K562 (cell line): ENCODE results near the gene FGF5. TPM values are rescaled to one million over a fixed set of nuclear protein-coding genes. Genes with fewer than 3 reads are reported as not detected.

ENCODE experiments used
- ATAC-seq: fragments of 200-7000 bp; cut with Tn5 transposase; 3 replicates; pipeline ENCODE4 v1.9.1; 2020; ENCODE audit warnings: moderate library complexity
- BruUV-seq: library from RNA; stranded (reverse); fragments of 400-500 nt; replicated peaks from 2 replicates; lab custom pipeline; 2021; lab: Mats Ljungman, UMichigan
- CTCF ChIA-PET: fragments of 300-600 bp; formaldehyde crosslinking; extraction: SDS; loops from one replicate; lab custom pipeline; 2021; ENCODE audit warnings: low intra/inter-chr PET ratio; lab: Yijun Ruan, JAX
- POLR2A ChIA-PET: fragments of 300-600, 350-650 bp; sonication (Branson Sonifier 250); formaldehyde crosslinking; extraction: SDS; loops from one replicate; lab custom pipeline; 2021; ENCODE audit warnings: antibody characterized with exemption, inconsistent platforms; lab: Yijun Ruan, JAX
- DNase-seq, 4 experiments: peaks; one replicate each; pipeline versions ENCODE4 v3.0.0 to v3.0.0-alpha.2; 2011 to 2018; ENCODE audit warnings: low spot score in 3 of 4, mixed read lengths in 3 of 4; ENCODE audit errors: extremely low read depth in 1 of 4
- FAIRE-seq: peaks from 2 replicates; lab custom pipeline; 2011; peaks lifted over from hg19 to GRCh38; lab: Jason Lieb, UNC
- H2AFZ ChIP-seq: 2 replicates; pipeline ENCODE4 v1.6.0; 2011; ENCODE audit warnings: low read depth, low read length, control low read depth, inconsistent platforms
- H3K27ac ChIP-seq: fragments of 200-600 bp; 3 replicates; pipeline ENCODE4 v1.8.0; 2011; ENCODE audit warnings: low read depth, mild to moderate bottlenecking, control low read depth, inconsistent platforms, low read length, moderate library complexity, mixed read lengths; ENCODE audit errors: extremely low read depth
- H3K27me3 ChIP-seq, 2 experiments: fragments of 300-600 bp in 1 of 2; 2 replicates in 1 of 2; 3 replicates in 1 of 2; pipeline versions ENCODE4 v1.6.0 to v1.8.0; 2011; ENCODE audit warnings: inconsistent platforms in 2 of 2, low read length in 2 of 2, mild to moderate bottlenecking in 1 of 2, mixed read lengths in 1 of 2, moderate library complexity in 1 of 2; ENCODE audit not compliant: control insufficient read depth in 2 of 2, insufficient read depth in 2 of 2
- H3K36me3 ChIP-seq: fragments of 300-600 bp; 3 replicates; pipeline ENCODE4 v1.8.0; 2011; ENCODE audit warnings: mild to moderate bottlenecking, low read length, inconsistent platforms; ENCODE audit not compliant: control insufficient read depth, insufficient read depth
- H3K4me1 ChIP-seq, 2 experiments: fragments of 200-600 bp in 1 of 2; replicated peaks in 1 of 2; 2 replicates in 1 of 2; 3 replicates in 1 of 2; pipeline versions ENCODE4 v1.5.1 to v1.8.0; 2011; ENCODE audit warnings: inconsistent platforms in 2 of 2, low read length in 2 of 2, mild to moderate bottlenecking in 1 of 2, mixed read lengths in 1 of 2, moderate library complexity in 1 of 2; ENCODE audit not compliant: control insufficient read depth in 2 of 2, insufficient read depth in 2 of 2
- H3K4me2 ChIP-seq: 2 replicates; pipeline ENCODE4 v1.6.1; 2011; ENCODE audit warnings: low read length, control low read depth, inconsistent platforms, mixed read lengths; ENCODE audit not compliant: insufficient read depth
- H3K4me3 ChIP-seq: fragments of 200-600 bp; sonication (generic), shearing (Covaris generic); 2 replicates; pipeline ENCODE4 v1.5.1; 2016; ENCODE audit warnings: control low read depth, inconsistent platforms
- H3K79me2 ChIP-seq: fragments of 200-600 bp; 3 replicates; pipeline ENCODE4 v1.8.0; 2011; ENCODE audit warnings: low read length, inconsistent platforms; ENCODE audit not compliant: control insufficient read depth, insufficient read depth
- H3K9ac ChIP-seq, 2 experiments: 2 replicates each; pipeline versions ENCODE4 v1.6.0 to v1.6.1; 2011; ENCODE audit warnings: low read depth in 2 of 2, low read length in 2 of 2, control low read depth in 1 of 2, inconsistent platforms in 1 of 2, mild to moderate bottlenecking in 1 of 2, mixed read lengths in 1 of 2; ENCODE audit not compliant: insufficient read depth in 1 of 2
- H3K9me1 ChIP-seq: one replicate; pipeline ENCODE4 v1.6.0; 2011; ENCODE audit warnings: inconsistent platforms, mild to moderate bottlenecking, low read length, moderate library complexity; ENCODE audit not compliant: control insufficient read depth, insufficient read depth
- H3K9me3 ChIP-seq: replicated peaks from 2 replicates; pipeline ENCODE4 v1.5.1; 2011; ENCODE audit warnings: low read depth, low read length, inconsistent platforms; ENCODE audit not compliant: control insufficient read depth, insufficient read depth
- H4K20me1 ChIP-seq: replicated peaks from 2 replicates; pipeline ENCODE4 v1.6.1; 2011; ENCODE audit warnings: low read length, inconsistent platforms, mixed read lengths; ENCODE audit not compliant: control insufficient read depth, insufficient read depth
- AFF1 ChIP-seq, 2 experiments: fragments of 450-650 bp; IDR thresholded peaks; 2 replicates each; pipeline ENCODE4 v1.6.1; 2018; ENCODE audit warnings: mild to moderate bottlenecking in 2 of 2, low read depth in 1 of 2; ENCODE audit not compliant: partially characterized antibody in 2 of 2
- CHD2 ChIP-seq: IDR thresholded peaks from 2 replicates; pipeline ENCODE4 v1.6.1; 2011; ENCODE audit warnings: low read depth, low read length
- EP300 ChIP-seq: IDR thresholded peaks from 2 replicates; pipeline ENCODE4 v1.6.1; 2012; ENCODE audit warnings: low read length, improper control_type of control experiment
- HDAC3 ChIP-seq: fragments of 450-650 bp; IDR thresholded peaks from 2 replicates; pipeline ENCODE4 v1.6.1; 2018; ENCODE audit warnings: borderline replicate concordance, mild to moderate bottlenecking, moderate library complexity; ENCODE audit not compliant: partially characterized antibody
- MEF2D ChIP-seq: conservative IDR thresholded peaks from 2 replicates; pipeline ENCODE4 v1.6.1; 2016; ENCODE audit warnings: low read depth, missing genetic modification characterization, missing compliant biosample characterization
- PRPF4 ChIP-seq: fragments of 200-400 bp; formaldehyde crosslinking; IDR thresholded peaks from one replicate; pipeline ENCODE4 v1.6.1; 2017; ENCODE audit warnings: low read length, low read depth, mild to moderate bottlenecking; ENCODE audit not compliant: insufficient read depth, poor library complexity, severe bottlenecking
- RBM25 ChIP-seq: fragments of 200-400 bp; formaldehyde crosslinking; IDR thresholded peaks from 2 replicates; pipeline ENCODE4 v1.6.1; 2018; ENCODE audit warnings: low read length, low read depth, moderate library complexity; ENCODE audit not compliant: severe bottlenecking
- RCOR1 ChIP-seq, 2 experiments: IDR thresholded peaks; 2 replicates each; pipeline ENCODE4 v1.6.1; 2012; ENCODE audit warnings: low read depth in 2 of 2, low read length in 2 of 2, borderline replicate concordance in 1 of 2, improper control_type of control experiment in 1 of 2
- ZKSCAN8 ChIP-seq: fragments of 200-800 bp; sonication (Bioruptor generic); IDR thresholded peaks from 2 replicates; pipeline ENCODE4 v1.6.1; 2016; ENCODE audit warnings: missing genetic modification characterization, missing compliant biosample characterization
- ZNF146 ChIP-seq: IDR thresholded peaks from one replicate; pipeline ENCODE4 v1.6.1; 2018; ENCODE audit warnings: missing compliant biosample characterization; ENCODE audit not compliant: unreplicated experiment
- ZNF586 ChIP-seq: fragments of 450-650 bp; formaldehyde crosslinking; conservative IDR thresholded peaks from 2 replicates; pipeline ENCODE4 v1.4.0; 2020; ENCODE audit warnings: mild to moderate bottlenecking, moderate library complexity
- WGBS: fragments of 100-300 bp; shearing (Covaris generic); methylation state at CpG from one replicate; pipeline ENCODE4 v1.1.6; 2016; ENCODE audit warnings: low coverage, mixed read lengths; ENCODE audit not compliant: insufficient coverage; ENCODE audit errors: missing lambda C conversion rate; 5-methylcytosine and 5-hydroxymethylcytosine counted together
- in situ Hi-C: fragments of 300-500 bp; cut with MboI; formaldehyde crosslinking; loops from 4 replicates; pipeline ENCODE4 v1.15.0; 2018; ENCODE audit warnings: inconsistent platforms, mixed read lengths
- intact Hi-C: fragments of 100-400 bp; cut with micrococcal nuclease; formaldehyde crosslinking; loops from 2 replicates; pipeline ENCODE4 v1.14.2; 2022
- polyA plus RNA-seq, 8 experiments: library from polyadenylated mRNA; depleted of rRNA in 4 of 8; stranded (reverse) in 5 of 8; unstranded in 3 of 8; fragments of >200 nt; fragmentation: Nextera tagmentation in 2 of 8; fragmentation: Illumina TruSeq in 1 of 8; extraction: Ambion mirVana in 2 of 8; extraction: Trizol in 1 of 8; gene quantifications; 2 replicates each; pipeline versions ENCODE4 v1.2.1 to v1.2.3, GENCODE V29; 2011 to 2014; ENCODE audit warnings: inconsistent platforms in 1 of 8, missing spikeins in 1 of 8
- total RNA-seq, 7 experiments: library from RNA; depleted of rRNA in 6 of 7; stranded (reverse); fragments of >200 nt in 6 of 7; fragmentation: Illumina TruSeq in 2 of 7; extraction: Trizol in 2 of 7; gene quantifications; 2 replicates each; pipeline versions ENCODE4 v1.2.1 to v1.2.3, GENCODE V29; 2011 to 2021; ENCODE audit warnings: low replicate concordance in 1 of 7

The FGF5 gene
- total and polyA plus RNA-seq, 9 of the 15 experiments (the other 6 are each of a cell fraction or from before 2014, with no cell fraction given): 0.38 to 2.7 (median 1.1) TPM

- TF ChIP-seq MEF2D (no peak), PRPF4 (no peak), RCOR1 (IDR thresholded peaks at IDR 0.05; ENCODE audit: borderline replicate concordance in 1 of 2, low read depth in 2 of 2, low read length in 2 of 2) (no peak), ZNF586 (no peak), AFF1 (IDR thresholded peaks at IDR 0.05; ENCODE audit: low read depth in 1 of 2, partially characterized antibody in 2 of 2) (no peak)
These were observed 29.4 kb downstream of the FGF5 start (continued) for GRCh38 chr4:80295826-80296225.

GRCh38 chr4:80301884-80302283 lies 35.4 kb downstream of the FGF5 start:
- no peak overlapping the region for H3K9ac ChIP-seq
- H3K4me2 ChIP-seq: no peak overlapping the region
- BruUV-seq: no TSS peak
- no peaks in the 10 kb centered on the region for H4K20me1 ChIP-seq
- H3K36me3 ChIP-seq: no peaks in the 10 kb centered on the region
- H3K9me1 ChIP-seq: no peaks in the 10 kb centered on the region
- in situ Hi-C loops (no loop called here), intact Hi-C loops (no loop called here)
- H3K27me3 ChIP-seq: no peaks in the 10 kb centered on the region
- H3K9me3 ChIP-seq: no peaks in the 10 kb centered on the region
- no peak for TF ChIP-seq ZKSCAN8
- no peak for TF ChIP-seq EP300
- TF ChIP-seq HDAC3: no peak
- peak; percentile 4 for TF ChIP-seq RBM25
- no peak for TF ChIP-seq CHD2
- TF ChIP-seq ZNF146 (CRISPR knock-in tag): peak; percentile 66
- ChIA-PET CTCF (no interaction called here), POLR2A (no interaction called here)
- H2AFZ ChIP-seq: no peak overlapping the region
- no peaks in the 10 kb centered on the region for H3K79me2 ChIP-seq
- DNase-seq (no peak), ATAC-seq (no peak), FAIRE-seq (no peak)
- 22% methylated on average over 4 of the region's 4 CpGs for WGBS
- no peak overlapping the region for H3K27ac ChIP-seq
- no peaks in the 10 kb centered on the region for H3K4me1 ChIP-seq
- no peak overlapping the region for H3K4me3 ChIP-seq
